ENCODE data around the gene SIN3B.

Gene SIN3B

DNA sequence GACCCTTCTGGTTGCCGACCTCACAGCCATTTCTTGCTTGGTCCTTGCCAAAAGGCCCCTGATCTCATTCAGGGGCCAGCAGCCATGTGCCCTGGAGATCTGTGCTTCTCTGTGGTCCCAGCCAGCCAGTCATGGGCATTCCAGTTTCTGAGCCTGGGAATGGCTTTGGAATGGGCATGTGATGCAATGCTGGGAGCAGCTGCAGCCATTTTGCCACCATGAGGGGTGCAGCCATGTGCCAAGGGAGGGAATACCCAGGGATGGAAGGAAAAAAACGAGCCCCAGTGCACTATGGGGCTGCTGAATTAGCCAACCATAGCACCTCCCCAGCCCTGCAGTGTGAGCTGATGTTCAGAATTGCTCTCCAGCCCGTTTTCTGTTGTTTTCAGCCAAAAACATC lies 85.9 kb downstream of the SIN3B start:
- H3K4me2 ChIP-seq (ENCODE audit: low read depth, low read length, poor library complexity, severe bottlenecking), result no peak overlapping the region

DNA sequence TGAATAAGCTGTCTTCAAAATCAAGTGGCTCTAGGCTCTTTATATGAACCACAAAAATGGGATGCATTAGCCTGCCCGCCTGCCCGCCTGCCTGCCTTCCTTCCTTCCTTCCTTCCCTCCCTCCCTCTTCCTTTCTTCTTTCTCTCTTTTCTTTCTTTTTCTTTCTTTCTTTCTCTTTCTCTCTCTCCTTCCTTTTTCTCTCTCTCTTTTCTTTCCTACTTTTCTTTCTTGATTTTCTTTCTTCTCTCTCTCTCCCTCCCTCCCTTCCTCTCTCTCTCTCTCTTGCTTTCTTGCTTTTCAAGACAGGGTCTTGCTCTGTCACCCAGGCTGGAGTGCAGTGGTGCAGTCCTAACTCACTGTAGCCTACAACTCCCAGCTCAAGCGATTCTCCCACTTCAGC lies 86.5 kb downstream of the SIN3B start:
- no peaks in the 10 kb centered on the region for H3K9me2 ChIP-seq (replicated peaks; ENCODE audit: insufficient read depth, low read length)
- no peaks in the 10 kb centered on the region for H3K27me3 ChIP-seq (ENCODE audit: low read length)
- H2AFZ ChIP-seq (ENCODE audit: low read depth, low read length, severe bottlenecking), result no peak overlapping the region
- H3K36me3 ChIP-seq (ENCODE audit: low read length), result no peaks in the 10 kb centered on the region
- H4K20me1 ChIP-seq (ENCODE audit: low read depth, low read length), result no peaks in the 10 kb centered on the region
- peaks cover 19% of the 10 kb centered on the region for H3K9me3 ChIP-seq (ENCODE audit: insufficient read depth, low read length)
- no peak overlapping the region for H3K4me2 ChIP-seq (ENCODE audit: low read depth, low read length, poor library complexity, severe bottlenecking)
- no peaks in the 10 kb centered on the region for H3K79me2 ChIP-seq (ENCODE audit: insufficient read depth, low read length)
- H3K4me3 ChIP-seq (ENCODE audit: insufficient read depth, low read length, poor library complexity, severe bottlenecking), result no peak overlapping the region
- no peak overlapping the region for H3K9ac ChIP-seq (ENCODE audit: low read length)
- H3F3A ChIP-seq (ENCODE audit: insufficient read depth), result no peaks in the 10 kb centered on the region
- no peak overlapping the region for H3K27ac ChIP-seq (ENCODE audit: low read depth, low read length)
- TF ChIP-seq, protein P1, sequence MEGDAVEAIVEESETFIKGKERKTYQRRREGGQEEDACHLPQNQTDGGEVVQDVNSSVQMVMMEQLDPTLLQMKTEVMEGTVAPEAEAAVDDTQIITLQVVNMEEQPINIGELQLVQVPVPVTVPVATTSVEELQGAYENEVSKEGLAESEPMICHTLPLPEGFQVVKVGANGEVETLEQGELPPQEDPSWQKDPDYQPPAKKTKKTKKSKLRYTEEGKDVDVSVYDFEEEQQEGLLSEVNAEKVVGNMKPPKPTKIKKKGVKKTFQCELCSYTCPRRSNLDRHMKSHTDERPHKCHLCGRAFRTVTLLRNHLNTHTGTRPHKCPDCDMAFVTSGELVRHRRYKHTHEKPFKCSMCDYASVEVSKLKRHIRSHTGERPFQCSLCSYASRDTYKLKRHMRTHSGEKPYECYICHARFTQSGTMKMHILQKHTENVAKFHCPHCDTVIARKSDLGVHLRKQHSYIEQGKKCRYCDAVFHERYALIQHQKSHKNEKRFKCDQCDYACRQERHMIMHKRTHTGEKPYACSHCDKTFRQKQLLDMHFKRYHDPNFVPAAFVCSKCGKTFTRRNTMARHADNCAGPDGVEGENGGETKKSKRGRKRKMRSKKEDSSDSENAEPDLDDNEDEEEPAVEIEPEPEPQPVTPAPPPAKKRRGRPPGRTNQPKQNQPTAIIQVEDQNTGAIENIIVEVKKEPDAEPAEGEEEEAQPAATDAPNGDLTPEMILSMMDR (IDR thresholded peaks at IDR 0.05; ENCODE audit: insufficient read depth, low read length, poor library complexity, severe bottlenecking), result no peak
- TF ChIP-seq EZH2phosphoT487 (conservative IDR thresholded peaks at IDR 0.05; ENCODE audit: low read length), result no peak

More for the DNA sequence above, 85.9 kb downstream of the SIN3B start:
- no peak overlapping the region for H2AFZ ChIP-seq (ENCODE audit: low read depth, low read length, severe bottlenecking)
- H3K27ac ChIP-seq (ENCODE audit: low read depth, low read length), result no peak overlapping the region
- H3K79me2 ChIP-seq (ENCODE audit: insufficient read depth, low read length), result no peaks in the 10 kb centered on the region
- H3K9me3 ChIP-seq (ENCODE audit: insufficient read depth, low read length), result peaks cover 19% of the 10 kb centered on the region
- H3K4me3 ChIP-seq (ENCODE audit: insufficient read depth, low read length, poor library complexity, severe bottlenecking), result no peak overlapping the region
- H3K9me2 ChIP-seq (replicated peaks; ENCODE audit: insufficient read depth, low read length), result no peaks in the 10 kb centered on the region
- H3K36me3 ChIP-seq (ENCODE audit: low read length), result no peaks in the 10 kb centered on the region
- H4K20me1 ChIP-seq (ENCODE audit: low read depth, low read length), result no peaks in the 10 kb centered on the region
- no peak for TF ChIP-seq EZH2phosphoT487 (conservative IDR thresholded peaks at IDR 0.05; ENCODE audit: low read length)
- TF ChIP-seq, protein P1 (IDR thresholded peaks at IDR 0.05; ENCODE audit: insufficient read depth, low read length, poor library complexity, severe bottlenecking), result no peak
- no peak overlapping the region for H3K9ac ChIP-seq (ENCODE audit: low read length)
- H3K27me3 ChIP-seq (ENCODE audit: low read length), result no peaks in the 10 kb centered on the region
- H3F3A ChIP-seq (ENCODE audit: insufficient read depth), result no peaks in the 10 kb centered on the region

DNA sequence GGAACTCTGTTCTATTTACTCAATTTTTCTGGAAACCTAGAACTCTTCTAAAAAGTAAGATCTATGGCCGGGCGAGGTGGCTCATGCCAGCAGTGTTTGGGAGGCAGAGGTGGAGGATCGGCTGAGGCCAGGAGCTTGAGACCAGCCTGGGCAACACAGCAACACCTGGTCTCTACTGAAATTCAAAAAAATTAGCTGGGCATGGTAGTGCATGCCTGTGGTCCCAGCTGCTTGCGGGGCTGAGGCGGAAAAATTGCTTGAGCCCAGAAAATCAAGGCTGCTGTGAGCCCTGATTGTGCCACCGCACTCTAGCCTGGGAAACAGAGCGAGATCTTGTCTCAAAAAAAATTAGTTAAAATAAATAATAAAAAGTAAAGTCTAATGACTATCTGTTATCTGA lies 88.2 kb downstream of the SIN3B start:
- H3K9me2 ChIP-seq (replicated peaks; ENCODE audit: insufficient read depth, low read length), result no peaks in the 10 kb centered on the region
- H3K4me3 ChIP-seq (ENCODE audit: insufficient read depth, low read length, poor library complexity, severe bottlenecking), result no peak overlapping the region
- H3K9ac ChIP-seq (ENCODE audit: low read length), result no peak overlapping the region
- no peak overlapping the region for H2AFZ ChIP-seq (ENCODE audit: low read depth, low read length, severe bottlenecking)
- H3K4me2 ChIP-seq (ENCODE audit: low read depth, low read length, poor library complexity, severe bottlenecking), result no peak overlapping the region
- no peak overlapping the region for H3K27ac ChIP-seq (ENCODE audit: low read depth, low read length)
- H3K79me2 ChIP-seq (ENCODE audit: insufficient read depth, low read length), result no peaks in the 10 kb centered on the region
- no peaks in the 10 kb centered on the region for H3K36me3 ChIP-seq (ENCODE audit: low read length)
- TF ChIP-seq, protein P1 (IDR thresholded peaks at IDR 0.05; ENCODE audit: insufficient read depth, low read length, poor library complexity, severe bottlenecking), result no peak
- no peak for TF ChIP-seq EZH2phosphoT487 (conservative IDR thresholded peaks at IDR 0.05; ENCODE audit: low read length)
- no peaks in the 10 kb centered on the region for H3K27me3 ChIP-seq (ENCODE audit: low read length)
- peaks cover 15% of the 10 kb centered on the region for H3K9me3 ChIP-seq (ENCODE audit: insufficient read depth, low read length)
- H3F3A ChIP-seq (ENCODE audit: insufficient read depth), result no peaks in the 10 kb centered on the region
- no peaks in the 10 kb centered on the region for H4K20me1 ChIP-seq (ENCODE audit: low read depth, low read length)

All from SU-DHL-6 (cell line).